GM18951 (cell line): Measurements from ENCODE around the gene PLPP6.

Source experiments
- POLR2A ChIP-seq: IDR thresholded peaks from 4 replicates; pipeline ENCODE4 v1.6.1; 2011; ENCODE audit warnings: mild to moderate bottlenecking; ENCODE audit not compliant: insufficient read length, insufficient read depth; ENCODE audit errors: extremely low read depth
- in situ Hi-C: fragments of 300-500 bp; cut with MboI; formaldehyde crosslinking; loops from one replicate; pipeline ENCODE4 v1.12.0; 2022; ENCODE audit warnings: low sequenced_read_pairs, mixed read lengths, inconsistent platforms; ENCODE audit not compliant: unreplicated experiment

The PLPP6 gene

DNA sequence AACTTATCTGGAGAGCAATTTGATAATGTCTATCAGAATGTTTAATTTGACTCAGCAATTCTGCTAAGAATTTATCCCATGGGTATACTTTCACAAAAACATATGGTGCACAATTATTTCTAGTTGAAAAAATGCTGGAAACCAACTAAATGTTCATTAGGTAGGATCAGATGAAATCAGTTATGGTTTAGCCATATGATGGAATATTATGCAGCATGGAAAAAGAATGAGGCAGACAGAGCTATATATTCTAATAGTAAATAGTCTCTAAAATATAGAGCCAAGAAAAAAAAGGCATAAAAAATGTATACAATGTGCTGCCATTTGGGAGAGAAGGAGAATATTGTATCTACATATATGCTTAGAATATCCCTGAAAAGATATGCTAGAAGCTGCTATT is 7.8 kb downstream of the PLPP6 start:
- in situ Hi-C loops: no loop called here
- no peak for TF ChIP-seq POLR2A

GRCh38 chr9:4670591-4670990 is 8.5 kb downstream of the PLPP6 start:
- in situ Hi-C loops: no loop called here
- no peak for TF ChIP-seq POLR2A

DNA sequence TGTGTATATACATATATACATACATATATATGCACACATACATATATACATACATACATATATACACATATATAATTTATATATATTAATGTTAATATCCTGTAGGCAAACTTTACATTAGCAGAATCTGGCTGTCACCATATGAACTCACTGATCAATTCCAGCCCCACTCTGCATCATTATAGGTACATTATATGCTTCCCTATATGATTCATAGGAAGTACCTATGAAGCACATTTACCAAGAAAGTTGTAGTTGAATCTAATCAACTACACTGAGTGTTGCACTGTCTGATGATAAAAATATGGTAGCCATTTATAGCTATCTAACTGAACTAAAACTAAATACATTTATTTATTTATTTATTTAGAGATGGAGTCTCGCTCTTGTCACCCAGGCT is 9.6 kb downstream of the PLPP6 start:
- TF ChIP-seq POLR2A: no peak

DNA sequence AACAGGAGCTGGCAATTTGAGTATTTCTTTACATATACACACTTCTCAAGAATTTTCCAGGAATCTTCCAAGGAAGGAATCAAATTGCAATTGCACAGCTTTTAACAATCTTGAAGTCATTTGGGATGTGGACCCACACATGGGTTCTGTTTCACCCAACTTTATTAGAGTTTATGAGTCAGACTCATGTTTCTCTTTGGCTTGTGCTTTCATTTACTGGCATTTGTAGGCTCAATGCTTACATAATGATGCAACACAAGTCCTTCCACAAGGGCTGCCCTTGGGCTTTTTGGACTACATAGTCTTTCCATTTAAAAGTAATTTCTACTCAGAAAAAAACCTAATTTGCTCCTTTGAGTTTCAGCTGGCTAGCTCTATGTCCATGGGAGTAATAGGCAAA is 12.7 kb downstream of the PLPP6 start:
- in situ Hi-C loops: no loop called here
- no peak for TF ChIP-seq POLR2A

More for the DNA sequence above, 9.6 kb downstream of the PLPP6 start:
- in situ Hi-C loops: no loop called here

DNA sequence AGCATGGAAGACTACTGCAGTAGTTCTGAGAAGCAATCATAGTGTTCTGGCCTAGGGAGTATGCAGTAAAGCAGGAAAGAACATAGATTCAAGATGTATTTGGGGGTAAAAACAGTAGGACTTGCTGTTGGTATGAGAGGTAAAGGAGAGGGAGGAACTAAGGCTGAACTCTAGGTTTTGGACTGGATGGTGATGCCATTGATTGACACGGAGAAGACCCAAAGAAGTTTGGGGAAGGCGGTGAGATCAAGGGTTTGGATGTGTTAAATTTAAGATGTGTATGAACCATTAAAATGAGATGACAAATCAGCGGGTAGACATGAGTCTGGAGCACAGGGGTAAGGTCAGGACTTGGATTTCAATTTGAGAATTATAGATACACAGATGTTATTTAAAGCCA is 15.3 kb downstream of the PLPP6 start:
- in situ Hi-C loops: no loop called here
- TF ChIP-seq POLR2A: no peak

DNA sequence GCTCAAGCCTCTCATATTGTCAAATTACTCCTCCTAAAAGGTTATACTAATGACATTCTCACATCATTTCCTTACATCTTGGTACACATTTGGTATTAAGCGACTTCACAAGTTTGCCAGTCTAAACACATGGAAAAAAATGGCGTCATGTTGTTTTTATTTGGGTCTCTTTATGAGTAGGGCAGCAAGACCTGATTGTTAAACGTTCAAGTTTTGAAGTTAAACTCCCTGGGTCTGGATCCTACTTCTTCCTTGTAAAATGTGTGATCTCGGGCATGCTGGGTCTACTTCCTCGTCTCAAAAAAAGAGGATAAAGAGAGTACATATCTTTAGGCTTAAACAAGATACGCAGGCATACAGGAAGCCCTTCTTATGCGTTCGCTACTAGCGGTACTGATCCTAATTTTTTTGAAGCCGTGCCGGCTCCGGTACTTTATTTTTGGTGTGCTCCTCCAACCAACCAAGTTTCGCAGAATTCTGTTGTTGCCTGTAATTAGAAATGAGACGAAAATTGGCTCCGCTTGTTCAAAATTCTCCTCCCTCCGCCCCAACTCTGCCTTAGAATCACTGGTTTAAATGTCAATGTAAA is 16.7 kb downstream of the PLPP6 start:
- in situ Hi-C loops: no loop called here
- TF ChIP-seq POLR2A: no peak

GRCh38 chr9:4679268-4680172 is 17.4 kb downstream of the PLPP6 start, which contains the start of gene CDC37L1:
TSS of gene CDC37L1 (plus strand) at chr9:4679569. CDS start at chr9:4679768, 199 bp downstream.
- in situ Hi-C loops: no loop called here
- peak; percentile 99 for TF ChIP-seq POLR2A

- in situ Hi-C loops: no loop called here
- no peak for TF ChIP-seq POLR2A
Measured at GRCh38 chr9:4680173-4680525, 18.1 kb downstream of the PLPP6 start.

GRCh38 chr9:4680750-4681149 is 18.7 kb downstream of the PLPP6 start:
- in situ Hi-C loops: no loop called here
- TF ChIP-seq POLR2A: no peak

DNA sequence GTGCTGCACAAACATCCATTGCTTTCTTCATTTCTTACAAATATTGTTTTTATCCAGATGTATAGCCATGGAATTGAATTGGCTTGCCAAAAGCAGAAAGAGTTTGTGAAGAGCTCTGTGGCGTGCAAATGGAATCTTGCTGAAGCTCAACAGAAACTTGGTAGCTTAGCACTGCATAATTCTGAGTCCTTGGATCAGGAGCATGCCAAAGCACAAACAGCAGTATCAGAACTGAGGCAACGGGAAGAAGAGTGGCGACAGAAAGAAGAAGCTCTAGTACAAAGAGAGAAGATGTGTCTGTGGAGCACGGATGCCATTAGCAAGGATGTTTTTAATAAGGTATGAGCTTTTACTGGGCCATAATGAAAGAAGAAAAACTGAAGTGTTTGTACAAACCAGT is 22.7 kb downstream of the PLPP6 start:
- in situ Hi-C loops: no loop called here
- TF ChIP-seq POLR2A: no peak

DNA sequence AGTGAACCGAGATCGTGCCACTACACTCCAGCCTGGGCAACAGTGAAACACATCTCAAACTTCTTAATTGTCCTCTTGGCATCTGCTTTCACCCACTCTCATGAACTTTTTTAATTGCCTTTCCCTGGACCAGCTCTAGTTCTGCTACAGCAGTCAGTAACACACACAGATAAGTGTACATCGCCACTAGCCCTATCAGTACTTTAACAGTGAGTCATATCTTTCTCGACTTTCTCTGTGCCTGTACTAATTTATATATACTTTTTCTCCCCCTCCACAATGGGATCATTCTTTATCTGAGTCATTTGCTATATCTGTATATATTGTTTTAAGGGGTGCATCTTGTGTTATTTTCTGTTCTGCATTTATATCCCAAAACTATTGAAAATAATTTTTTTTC is 24.0 kb downstream of the PLPP6 start:
- in situ Hi-C loops: no loop called here

GRCh38 chr9:4686584-4686983 is 24.5 kb downstream of the PLPP6 start:
- no peak for TF ChIP-seq POLR2A
- in situ Hi-C loops: no loop called here

More for the DNA sequence above, 24.0 kb downstream of the PLPP6 start:
- TF ChIP-seq POLR2A: no peak

DNA sequence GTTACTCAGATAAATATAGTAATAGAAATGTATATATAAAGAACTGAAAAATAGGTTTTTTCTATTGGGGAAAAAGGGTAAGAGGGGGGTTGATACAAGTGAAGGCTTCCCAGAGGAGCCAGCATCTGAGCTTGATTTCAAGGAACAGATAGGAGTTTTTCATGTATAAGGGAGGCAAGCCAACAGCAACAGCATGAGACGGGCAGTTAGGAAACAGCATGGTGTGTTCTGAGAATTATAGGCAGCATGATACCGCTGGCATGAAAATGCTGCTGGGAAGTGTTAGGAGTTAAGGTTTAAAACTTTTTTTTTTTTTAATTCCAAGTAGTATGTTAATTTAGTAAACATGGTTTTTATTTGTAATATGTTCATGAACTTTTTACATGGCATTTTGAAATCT is 26.9 kb downstream of the PLPP6 start:
- in situ Hi-C loops: no loop called here
- no peak for TF ChIP-seq POLR2A

- TF ChIP-seq POLR2A: no peak
- in situ Hi-C loops: no loop called here
Measured at GRCh38 chr9:4689687-4690104, 27.6 kb downstream of the PLPP6 start.
